ENCODE results near the gene TMPRSS6.
"Not testable (repeated sequence)": the region's sequence is repeated elsewhere in the genome, so short reads cannot be mapped to it uniquely, and the experiment has no call there.

TMPRSS6 gene

DNA sequence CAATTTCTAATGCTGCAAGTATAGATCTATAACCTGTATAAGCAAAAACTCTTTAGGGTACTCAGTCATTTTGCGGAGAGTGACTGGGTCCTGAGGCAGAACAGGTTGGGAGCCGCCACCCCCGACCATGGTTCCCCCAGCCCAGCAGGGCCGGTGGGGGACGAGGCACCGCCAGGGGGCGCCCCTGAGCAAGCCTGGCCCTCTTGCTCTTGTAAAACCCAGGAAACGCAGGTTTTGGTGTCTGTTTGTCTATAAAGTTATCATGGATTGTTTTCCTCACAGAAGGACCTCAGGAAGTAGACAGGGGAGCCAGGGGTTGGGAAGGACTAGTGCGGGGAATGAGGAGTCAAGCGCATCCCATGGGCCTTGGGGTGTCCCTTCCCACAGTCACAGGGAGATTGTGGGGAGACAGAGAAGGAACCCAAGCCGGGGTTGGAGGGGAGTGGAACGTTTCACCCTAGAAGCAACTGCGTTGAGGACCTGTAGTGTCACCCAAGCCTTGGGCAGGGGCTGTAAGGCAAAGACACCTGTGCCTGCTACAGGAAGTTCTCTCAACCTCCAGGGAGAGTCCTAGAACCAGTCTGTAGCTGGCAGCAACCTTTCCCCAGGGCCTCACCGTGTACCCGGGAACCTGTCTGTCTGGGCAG, 31.6 kb downstream of the TMPRSS6 start:
- TF ChIP-seq ZNF274 (IDR thresholded peaks at IDR 0.05; ENCODE audit: low read depth, low read length) = no peak
- TF ChIP-seq SUZ12 (IDR thresholded peaks at IDR 0.05; ENCODE audit: extremely low read depth, insufficient read depth, insufficient read length) = no peak
- no peak for TF ChIP-seq YY1 (IDR thresholded peaks at IDR 0.05; ENCODE audit: insufficient read depth, insufficient read length)
- DNase-seq (ENCODE audit: low read depth, low spot score) = peak; percentile 25
- H3K9ac ChIP-seq (ENCODE audit: insufficient read length, low read depth) = no peak overlapping the region

DNA sequence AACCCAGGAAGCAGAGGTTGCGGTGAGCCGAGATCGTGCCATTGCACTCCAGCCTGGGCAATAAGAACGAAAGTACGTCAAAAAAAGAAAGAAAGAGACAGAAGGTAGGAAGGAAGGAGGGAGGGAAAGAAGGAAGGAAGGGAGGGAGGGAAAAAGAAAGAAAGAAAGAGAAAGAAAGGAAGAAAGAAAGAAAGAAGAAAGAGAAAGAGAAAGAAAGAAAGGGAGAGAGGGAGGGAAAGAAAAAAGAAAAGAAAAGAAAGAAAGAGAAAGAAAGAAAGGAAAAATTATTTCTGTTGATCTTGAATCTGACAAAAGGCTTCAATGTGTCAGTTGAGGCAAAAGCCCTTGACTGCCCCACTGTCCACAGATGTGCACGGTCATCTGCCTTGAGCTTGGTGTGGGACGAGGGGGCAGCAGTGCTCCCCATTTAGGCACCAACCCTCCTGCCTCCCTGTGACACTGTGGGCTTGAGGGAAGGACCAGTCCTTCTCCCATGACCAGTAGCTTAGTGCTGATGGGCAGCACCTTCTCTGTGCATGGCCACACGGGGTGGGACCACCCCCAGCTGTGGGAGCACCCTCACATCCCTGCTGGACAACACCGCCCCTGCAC, 33.6 kb downstream of the TMPRSS6 start:
- no peak for TF ChIP-seq YY1 (IDR thresholded peaks at IDR 0.05; ENCODE audit: insufficient read depth, insufficient read length)
- TF ChIP-seq SUZ12 (IDR thresholded peaks at IDR 0.05; ENCODE audit: extremely low read depth, insufficient read depth, insufficient read length) = no peak
- no peak for TF ChIP-seq ZNF274 (IDR thresholded peaks at IDR 0.05; ENCODE audit: low read depth, low read length)
- no peak overlapping the region for H3K9ac ChIP-seq (ENCODE audit: insufficient read length, low read depth)
- no peak for DNase-seq (ENCODE audit: low read depth, low spot score)

More for the DNA sequence above, 31.6 kb downstream of the TMPRSS6 start:
- Histone ChIP-seq H3K36me3 (ENCODE audit: insufficient read depth, insufficient read length, low read length) (no peaks in the 10 kb centered on the region), H3K9me3 (ENCODE audit: insufficient read depth, low read length) (no peaks in the 10 kb centered on the region), H3K4me1 (ENCODE audit: insufficient read depth, insufficient read length) (peaks cover 10% of the 10 kb centered on the region), H3K4me3 (ENCODE audit: insufficient read length, low read depth) (no peak overlapping the region), H3K27me3 (ENCODE audit: insufficient read depth, insufficient read length) (peaks cover 57% of the 10 kb centered on the region)

DNA sequence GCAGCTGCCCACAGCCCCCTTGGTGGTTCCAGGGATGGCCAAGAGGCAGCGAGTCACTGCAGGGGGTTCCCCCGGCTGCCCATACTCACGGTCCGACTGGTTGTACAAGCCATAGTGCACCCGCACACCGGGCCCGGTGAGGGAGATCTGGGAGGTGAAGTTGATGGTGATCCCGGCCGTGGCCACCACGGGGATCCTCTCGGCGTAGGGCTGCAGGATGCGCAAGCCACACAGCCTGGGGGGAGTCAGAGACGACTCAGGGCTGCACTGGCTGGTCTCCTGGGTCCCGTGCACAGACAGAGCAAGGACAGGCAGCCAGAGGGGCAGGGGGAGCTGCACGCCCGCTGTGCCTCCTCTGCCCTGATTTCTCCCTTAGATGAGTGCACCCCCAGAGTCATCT, 34.5 kb downstream of the TMPRSS6 start:
- Histone ChIP-seq H3K9ac (ENCODE audit: insufficient read length, low read depth) (no peak overlapping the region), H3K36me3 (ENCODE audit: insufficient read depth, insufficient read length, low read length) (no peaks in the 10 kb centered on the region), H3K27me3 (ENCODE audit: insufficient read depth, insufficient read length) (peaks cover 70% of the 10 kb centered on the region), H3K4me3 (ENCODE audit: insufficient read length, low read depth) (no peak overlapping the region), H3K9me3 (ENCODE audit: insufficient read depth, low read length) (no peaks in the 10 kb centered on the region), H3K4me1 (ENCODE audit: insufficient read depth, insufficient read length) (peaks cover 7% of the 10 kb centered on the region)
- DNase-seq (ENCODE audit: low read depth, low spot score) = no peak
- TF ChIP-seq YY1 (IDR thresholded peaks at IDR 0.05; ENCODE audit: insufficient read depth, insufficient read length) (no peak), SUZ12 (IDR thresholded peaks at IDR 0.05; ENCODE audit: extremely low read depth, insufficient read depth, insufficient read length) (no peak), ZNF274 (IDR thresholded peaks at IDR 0.05; ENCODE audit: low read depth, low read length) (no peak)

More for the DNA sequence above, 33.6 kb downstream of the TMPRSS6 start:
- H3K9me3 ChIP-seq (ENCODE audit: insufficient read depth, low read length) = no peaks in the 10 kb centered on the region
- H3K36me3 ChIP-seq (ENCODE audit: insufficient read depth, insufficient read length, low read length) = no peaks in the 10 kb centered on the region
- H3K27me3 ChIP-seq (ENCODE audit: insufficient read depth, insufficient read length) = peaks cover 65% of the 10 kb centered on the region
- no peak overlapping the region for H3K4me3 ChIP-seq (ENCODE audit: insufficient read length, low read depth)
- H3K4me1 ChIP-seq (ENCODE audit: insufficient read depth, insufficient read length) = peaks cover 10% of the 10 kb centered on the region

DNA sequence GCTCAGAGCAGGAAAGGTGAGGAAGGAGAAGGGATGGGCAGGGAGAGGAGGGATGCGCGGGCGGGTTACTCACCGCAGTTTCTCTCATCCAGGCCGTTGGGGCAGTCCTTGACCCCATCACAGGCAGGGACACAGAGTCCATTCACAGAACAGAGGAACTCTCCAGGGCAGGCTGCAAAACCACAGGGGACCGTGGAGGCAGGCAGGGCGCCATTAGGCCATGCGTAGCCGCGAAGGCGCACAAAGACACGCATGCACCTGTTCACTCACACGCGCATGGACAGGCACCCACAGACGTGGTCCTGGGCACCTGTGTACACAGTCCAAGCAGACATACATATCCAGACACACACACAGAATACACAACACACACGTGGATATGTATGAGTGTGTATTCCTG, 35.0 kb downstream of the TMPRSS6 start:
- TF ChIP-seq SUZ12 (IDR thresholded peaks at IDR 0.05; ENCODE audit: extremely low read depth, insufficient read depth, insufficient read length) = no peak
- no peak for TF ChIP-seq YY1 (IDR thresholded peaks at IDR 0.05; ENCODE audit: insufficient read depth, insufficient read length)
- no peak for TF ChIP-seq ZNF274 (IDR thresholded peaks at IDR 0.05; ENCODE audit: low read depth, low read length)
- no peak for DNase-seq (ENCODE audit: low read depth, low spot score)
- Histone ChIP-seq H3K36me3 (ENCODE audit: insufficient read depth, insufficient read length, low read length) (no peaks in the 10 kb centered on the region), H3K4me3 (ENCODE audit: insufficient read length, low read depth) (no peak overlapping the region), H3K9me3 (ENCODE audit: insufficient read depth, low read length) (no peaks in the 10 kb centered on the region), H3K27me3 (ENCODE audit: insufficient read depth, insufficient read length) (peaks cover 75% of the 10 kb centered on the region), H3K4me1 (ENCODE audit: insufficient read depth, insufficient read length) (peaks cover 3% of the 10 kb centered on the region), H3K9ac (ENCODE audit: insufficient read length, low read depth) (no peak overlapping the region)

DNA sequence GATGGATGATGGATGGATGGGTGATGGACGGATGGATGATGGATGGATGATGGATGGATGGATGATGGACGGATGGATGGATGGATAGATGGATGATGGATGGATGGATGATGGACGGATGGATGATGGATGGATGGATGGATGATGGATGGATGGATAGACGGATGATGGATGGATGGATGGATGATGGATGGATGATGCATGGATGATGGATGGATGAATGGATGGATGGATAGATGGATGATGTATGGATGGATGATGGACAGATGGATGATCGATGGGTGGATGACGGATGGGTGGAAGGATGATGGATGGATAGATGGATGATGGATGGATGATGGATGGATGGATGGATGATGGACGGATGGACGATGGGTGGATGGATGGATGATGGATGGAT, 36.8 kb downstream of the TMPRSS6 start:
- H3K4me3 ChIP-seq (ENCODE audit: insufficient read length, low read depth) = no peak overlapping the region
- H3K36me3 ChIP-seq (ENCODE audit: insufficient read depth, insufficient read length, low read length) = no peaks in the 10 kb centered on the region
- DNase-seq (ENCODE audit: low read depth, low spot score) = no peak
- no peaks in the 10 kb centered on the region for H3K4me1 ChIP-seq (ENCODE audit: insufficient read depth, insufficient read length)
- no peaks in the 10 kb centered on the region for H3K9me3 ChIP-seq (ENCODE audit: insufficient read depth, low read length)
- peaks cover 88% of the 10 kb centered on the region for H3K27me3 ChIP-seq (ENCODE audit: insufficient read depth, insufficient read length)
- TF ChIP-seq YY1 (IDR thresholded peaks at IDR 0.05; ENCODE audit: insufficient read depth, insufficient read length) (no peak), ZNF274 (IDR thresholded peaks at IDR 0.05; ENCODE audit: low read depth, low read length) (no peak), SUZ12 (IDR thresholded peaks at IDR 0.05; ENCODE audit: extremely low read depth, insufficient read depth, insufficient read length) (no peak)
- H3K9ac ChIP-seq (ENCODE audit: insufficient read length, low read depth) = no peak overlapping the region

DNA sequence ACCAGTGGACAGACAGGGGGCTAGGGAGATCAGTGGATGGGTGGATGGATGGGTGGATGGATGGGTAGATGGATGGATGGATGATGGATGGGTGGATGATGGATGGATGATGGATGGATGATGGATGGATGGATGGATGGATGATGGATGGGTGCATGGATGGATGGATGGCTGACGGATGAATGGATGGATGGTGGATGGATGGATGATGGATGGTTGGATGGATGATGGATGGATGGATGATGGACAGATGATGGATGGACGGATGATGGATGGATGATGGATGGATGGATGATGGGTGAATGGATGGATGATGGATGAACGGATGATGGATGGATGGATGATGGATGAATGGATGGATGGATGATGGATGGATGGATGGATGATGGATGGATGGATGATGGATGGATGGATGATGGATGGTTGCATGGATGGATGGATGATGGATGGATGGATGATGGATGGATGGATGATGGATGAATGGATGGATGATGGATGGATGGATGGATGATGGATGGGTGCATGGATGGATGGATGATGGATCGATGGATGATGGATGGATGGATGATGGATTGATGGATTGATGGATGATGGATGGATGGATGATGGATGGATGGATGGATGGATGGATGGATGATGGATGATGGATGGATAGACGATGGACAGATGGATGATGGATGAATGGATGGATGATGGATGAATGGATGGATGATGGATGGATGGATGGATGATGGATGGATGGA, 37.5 kb downstream of the TMPRSS6 start:
- H3K4me3 ChIP-seq (ENCODE audit: insufficient read length, low read depth); H3K4me1 ChIP-seq (ENCODE audit: insufficient read depth, insufficient read length); DNase-seq (ENCODE audit: low read depth, low spot score); H3K36me3 ChIP-seq (ENCODE audit: insufficient read depth, insufficient read length, low read length); H3K9me3 ChIP-seq (ENCODE audit: insufficient read depth, low read length); H3K9ac ChIP-seq (ENCODE audit: insufficient read length, low read depth): not testable (repeated sequence)
- peaks cover 87% of the 10 kb centered on the region for H3K27me3 ChIP-seq (ENCODE audit: insufficient read depth, insufficient read length)

DNA sequence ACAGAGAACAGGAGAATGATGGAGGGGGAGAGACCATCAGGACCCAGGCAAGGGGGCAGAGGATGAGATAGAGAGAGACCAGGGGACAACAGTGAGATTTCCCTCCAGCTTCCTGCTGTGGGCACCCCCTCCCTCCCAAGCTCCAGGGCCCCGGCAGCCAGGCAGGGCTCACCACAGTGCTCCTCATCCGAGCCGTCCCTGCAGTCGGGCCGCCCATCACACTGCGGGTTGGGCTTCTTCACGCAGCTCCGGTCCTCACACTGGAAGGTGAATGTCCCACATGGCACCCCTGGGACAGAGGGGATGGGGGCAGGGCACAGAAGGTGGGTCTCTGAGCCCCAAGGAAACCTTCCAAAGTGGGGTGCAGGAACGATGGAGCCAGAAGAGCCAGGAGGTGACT, 38.8 kb downstream of the TMPRSS6 start:
- no peak overlapping the region for H3K4me3 ChIP-seq (ENCODE audit: insufficient read length, low read depth)
- H3K9ac ChIP-seq (ENCODE audit: insufficient read length, low read depth) = no peak overlapping the region
- peaks cover 88% of the 10 kb centered on the region for H3K27me3 ChIP-seq (ENCODE audit: insufficient read depth, insufficient read length)
- TF ChIP-seq SUZ12 (IDR thresholded peaks at IDR 0.05; ENCODE audit: extremely low read depth, insufficient read depth, insufficient read length) (no peak), ZNF274 (IDR thresholded peaks at IDR 0.05; ENCODE audit: low read depth, low read length) (no peak), YY1 (IDR thresholded peaks at IDR 0.05; ENCODE audit: insufficient read depth, insufficient read length) (no peak)
- no peak for DNase-seq (ENCODE audit: low read depth, low spot score)
- H3K4me1 ChIP-seq (ENCODE audit: insufficient read depth, insufficient read length) = no peaks in the 10 kb centered on the region
- H3K9me3 ChIP-seq (ENCODE audit: insufficient read depth, low read length) = no peaks in the 10 kb centered on the region
- H3K36me3 ChIP-seq (ENCODE audit: insufficient read depth, insufficient read length, low read length) = no peaks in the 10 kb centered on the region

All from NT2/D1 (cell line).